HG02610 (cell line): ENCODE measurements around the gene RFLNA.
"Not testable (repeated sequence)": the region's sequence is repeated elsewhere in the genome, so short reads cannot be mapped to it uniquely, and the experiment has no call there.

Experiments used
- ATAC-seq: cut with Tn5 transposase; IDR thresholded peaks from one replicate; pipeline ENCODE4 v1.9.1; 2021; ENCODE audit warnings: mild to moderate bottlenecking, moderate library complexity; ENCODE audit not compliant: unreplicated experiment

The RFLNA gene

GRCh38 chr12:124281309-124281708 is 13.6 kb upstream of the RFLNA start:
- no peak for ATAC-seq

GRCh38 chr12:124282287-124282686 is 12.6 kb upstream of the RFLNA start:
- ATAC-seq: no peak

GRCh38 chr12:124283326-124283725 is 11.6 kb upstream of the RFLNA start:
- no peak for ATAC-seq

GRCh38 chr12:124284368-124284767 is 10.5 kb upstream of the RFLNA start:
- no peak for ATAC-seq

GRCh38 chr12:124286414-124286813 is 8.5 kb upstream of the RFLNA start:
- no peak for ATAC-seq

- no peak for ATAC-seq
These were observed 7.9 kb upstream of the RFLNA start for GRCh38 chr12:124286971-124287370.

- ATAC-seq: no peak
These were observed 5.0 kb upstream of the RFLNA start for GRCh38 chr12:124289634-124290600.

GRCh38 chr12:124292385-124292784 is 2.5 kb upstream of the RFLNA start:
- no peak for ATAC-seq

- no peak for ATAC-seq
These were observed 1.4 kb upstream of the RFLNA start for GRCh38 chr12:124293286-124294003.

- no peak for ATAC-seq
These were observed 652 bp downstream of the RFLNA start for GRCh38 chr12:124295431-124296058.

- ATAC-seq: no peak
These were observed 1.5 kb downstream of the RFLNA start for GRCh38 chr12:124296295-124296915.

- no peak for ATAC-seq
These were observed 2.0 kb downstream of the RFLNA start for GRCh38 chr12:124296916-124297351.

GRCh38 chr12:124297389-124297788 is 2.5 kb downstream of the RFLNA start:
- ATAC-seq: no peak

GRCh38 chr12:124297856-124298255 is 3.0 kb downstream of the RFLNA start:
- ATAC-seq: no peak

- ATAC-seq: no peak
These were observed 4.0 kb downstream of the RFLNA start for GRCh38 chr12:124298685-124299410.

- no peak for ATAC-seq
These were observed 4.9 kb downstream of the RFLNA start for GRCh38 chr12:124299628-124300388.

GRCh38 chr12:124300657-124301056 is 5.8 kb downstream of the RFLNA start:
- ATAC-seq: not testable (repeated sequence)

- no peak for ATAC-seq
These were observed 6.3 kb downstream of the RFLNA start for GRCh38 chr12:124301084-124301654.

GRCh38 chr12:124302241-124302806 is 7.4 kb downstream of the RFLNA start:
- ATAC-seq: no peak
